H1 (cell line): ENCODE data around the gene ISM1. TPM values are rescaled to one million over a fixed set of nuclear protein-coding genes. Genes with fewer than 3 reads are reported as not detected.

ENCODE experiments used
- CBX8 ChIP-seq: fragments of 300-800, 300-1000 bp; sonication (generic); IDR thresholded peaks from 2 replicates; pipeline ENCODE4 v1.7.1; 2016; ENCODE audit warnings: low read depth, low read length, borderline replicate concordance
- CEBPB ChIP-seq: IDR thresholded peaks from 2 replicates; pipeline ENCODE4 v1.6.1; 2012; ENCODE audit warnings: low read depth, low read length
- GABPA ChIP-seq: IDR thresholded peaks from 2 replicates; pipeline ENCODE4 v1.6.1; 2011; ENCODE audit warnings: mild to moderate bottlenecking, low read length, moderate library complexity, borderline replicate concordance; ENCODE audit not compliant: insufficient read depth
- HDAC2 ChIP-seq, 2 experiments: fragments of 300-600 bp in 1 of 2; sonication (generic) in 1 of 2; IDR thresholded peaks; 2 replicates each; pipeline ENCODE4 v1.6.1; 2011 to 2012; ENCODE audit warnings: low read depth in 2 of 2, low read length in 2 of 2, mild to moderate bottlenecking in 2 of 2, moderate library complexity in 2 of 2, borderline replicate concordance in 1 of 2, inconsistent platforms in 1 of 2
- JUND ChIP-seq: IDR thresholded peaks from 2 replicates; pipeline ENCODE4 v1.6.1; 2011; ENCODE audit warnings: mild to moderate bottlenecking, improper control_type of control experiment, low read length
- RFX5 ChIP-seq: IDR thresholded peaks from 2 replicates; pipeline ENCODE4 v1.6.1; 2011; ENCODE audit warnings: low read depth, low read length, improper control_type of control experiment, borderline replicate concordance
- SAP30 ChIP-seq: fragments of 300-600 bp; sonication (generic); IDR thresholded peaks from 2 replicates; pipeline ENCODE4 v1.7.1; 2012; ENCODE audit warnings: low read length, moderate library complexity, mild to moderate bottlenecking, inconsistent platforms; ENCODE audit not compliant: insufficient read depth, insufficient replicate concordance
- SIX5 ChIP-seq: IDR thresholded peaks from 2 replicates; pipeline ENCODE4 v1.6.1; 2011; ENCODE audit warnings: mild to moderate bottlenecking, low read depth, low read length
- TAF7 ChIP-seq: optimal IDR thresholded peaks from 2 replicates; pipeline ENCODE3; 2011; ENCODE audit warnings: low read depth, mild to moderate bottlenecking, inconsistent platforms, low read length, moderate library complexity, borderline replicate concordance
- TCF12 ChIP-seq: IDR thresholded peaks from 2 replicates; pipeline ENCODE4 v1.6.1; 2011; ENCODE audit warnings: low read depth, mild to moderate bottlenecking, low read length
- polyA plus RNA-seq, 7 experiments: library from polyadenylated mRNA; depleted of rRNA in 3 of 7; stranded (reverse) in 5 of 7; unstranded in 2 of 7; fragments of >200 nt in 5 of 7; fragments of 200-250 nt in 2 of 7; gene quantifications; 1 replicate in 5 of 7; 2 replicates in 1 of 7; 4 replicates in 1 of 7; pipeline versions ENCODE4 v1.2.1 to v1.2.3, GENCODE V29; 2011 to 2013; ENCODE audit warnings: missing spikeins in 2 of 7, mixed read lengths in 2 of 7
- total RNA-seq: library from RNA; stranded (reverse); fragmentation: NEBNext Ultra II Directional; extraction: Animal tissue kit (Norgen Biotek cat#: 25700); gene quantifications from 2 replicates; pipeline ENCODE4 v1.2.1, GENCODE V29; 2021

The ISM1 gene
- total and polyA plus RNA-seq, 2 of the 8 experiments (the other 6 are each of a cell fraction or from before 2014, with no cell fraction given) = 0.62 to 0.97 TPM

DNA sequence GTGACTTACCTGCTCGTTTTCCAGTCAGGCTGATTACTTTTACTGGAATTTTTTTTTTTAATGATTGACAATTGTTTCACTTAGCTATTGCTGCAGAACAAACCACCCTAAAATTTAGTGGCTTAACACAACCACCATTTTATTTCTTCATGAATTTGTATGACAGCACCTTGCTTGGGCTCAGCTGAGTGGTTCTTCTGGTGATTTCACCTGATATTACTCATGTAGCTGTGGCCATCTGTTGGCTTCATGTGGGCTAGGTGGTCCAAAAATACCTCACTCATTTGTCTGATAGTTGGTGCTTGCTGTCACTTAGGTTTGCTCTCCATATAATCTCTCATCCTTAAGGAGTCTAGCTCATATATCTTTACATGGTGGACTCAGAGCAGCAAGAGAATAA, 5.3 kb downstream of the ISM1 start (continued):
- TF ChIP-seq RFX5 (no peak), HDAC2 (IDR thresholded peaks at IDR 0.05; ENCODE audit: borderline replicate concordance in 1 of 2, low read depth in 2 of 2, low read length in 2 of 2) (no peak), JUND (no peak), TCF12 (no peak), CEBPB (no peak), CBX8 (no peak), SIX5 (no peak), GABPA (no peak), TAF7 (no peak), SAP30 (no peak)
- TF ChIP-seq, all 59 proteins: peak for 0
